Gastroesophageal sphincter (tissue), 3 donors: Measurements from ENCODE around the gene FRMD5.

Experiments used
- CTCF ChIP-seq, 4 experiments: fragments of 200-600 bp in 2 of 4; fragments of 450-650 bp in 2 of 4; sonication (generic) in 1 of 4; IDR thresholded peaks; one replicate each; pipeline ENCODE4 v1.5.1; 2017 to 2019; ENCODE audit warnings: antibody characterized with exemption in 4 of 4, mild to moderate bottlenecking in 2 of 4, moderate library complexity in 2 of 4
- POLR2A ChIP-seq, 2 donors: fragments of 450-650 bp; IDR thresholded peaks; one replicate each; pipeline ENCODE4 v1.6.1; 2017; ENCODE audit warnings: antibody characterized with exemption in 2 of 2, mild to moderate bottlenecking in 2 of 2, moderate library complexity in 1 of 2

GRCh38 chr15:44144992-44145391 is 50.1 kb downstream of the FRMD5 start:
- TF ChIP-seq POLR2A (IDR thresholded peaks at IDR 0.05): no peak
- TF ChIP-seq CTCF (IDR thresholded peaks at IDR 0.05): no peak
